Fibroblast of lung (primary cell): ENCODE results near the gene PGPEP1.

Source experiments
- CTCF ChIP-seq, 2 donors: IDR thresholded peaks in 1 of 2; conservative IDR thresholded peaks in 1 of 2; 1 replicate in 1 of 2; 2 replicates in 1 of 2; pipeline ENCODE4 v1.5.1; 2011 to 2012; ENCODE audit warnings: low read length in 2 of 2, control low read depth in 1 of 2, inconsistent platforms in 1 of 2, low read depth in 1 of 2, mild to moderate bottlenecking in 1 of 2
- EZH2 ChIP-seq: IDR thresholded peaks from 2 replicates; pipeline ENCODE4 v1.5.1; 2012; ENCODE audit warnings: low read length, control low read depth, mild to moderate bottlenecking; ENCODE audit errors: missing control alignments

GRCh38 chr19:18385359-18385674 is 44.9 kb downstream of the PGPEP1 start:
- TF ChIP-seq CTCF (conservative IDR thresholded peaks at IDR 0.05 in 1 of 2, IDR thresholded peaks at IDR 0.05 in 1 of 2; ENCODE audit: low read depth in 1 of 2, low read length in 2 of 2): no peak
- no peak for TF ChIP-seq EZH2
